ENCODE measurements around the gene LAMA2. TPM values are rescaled to one million over a fixed set of nuclear protein-coding genes. Genes with fewer than 3 reads are reported as not detected.

The LAMA2 gene
- polyA plus RNA-seq, 3 donors: not detected

- H4K20me1 ChIP-seq (ENCODE audit: insufficient read depth, low read length): no peaks in the 10 kb centered on the region
- H3K9ac ChIP-seq (ENCODE audit: insufficient read depth, low read length, poor library complexity, severe bottlenecking): no peak overlapping the region
- Mint-ChIP-seq H3K4me1 (no peaks in the 10 kb centered on the region), H3K27ac (no peak overlapping the region), H3K27me3 (ENCODE audit: low read depth in 3 of 3) (peaks cover 0 to 5% (median 2%) of the 10 kb centered on the region in 3 donors), H3K4me3 (no peak overlapping the region), H3K9me3 (no peaks in the 10 kb centered on the region), H3K36me3 (no peaks in the 10 kb centered on the region)
- intact Hi-C loops (cut with micrococcal nuclease): loop anchor here in 1 of 2 donors (10.0 kb wide), 1 partner anchor 91 kb away; no protein-coding TSS in a partner anchor
- H3K4me1 ChIP-seq (ENCODE audit: control insufficient read depth in 1 of 2, insufficient read depth in 2 of 2, low read length in 2 of 2): no peaks in the 10 kb centered on the region
- H3K36me3 ChIP-seq (replicated peaks in 1 of 2; ENCODE audit: control insufficient read depth in 1 of 2, insufficient read depth in 2 of 2, low read length in 2 of 2): no peaks in the 10 kb centered on the region
- no peaks in the 10 kb centered on the region for H3K27me3 ChIP-seq (ENCODE audit: control insufficient read depth in 2 of 2, insufficient read depth in 2 of 2, low read length in 2 of 2)
- DNase-seq: no peak
- TF ChIP-seq CTCF (IDR thresholded peaks at IDR 0.05): no peak
- no peak overlapping the region for H3K4me3 ChIP-seq (replicated peaks in 1 of 3; ENCODE audit: low read depth in 2 of 3, low read length in 3 of 3)
- H3K9me3 ChIP-seq (replicated peaks in 1 of 2; ENCODE audit: control insufficient read depth in 1 of 2, insufficient read depth in 1 of 2, low read length in 2 of 2): no peaks in the 10 kb centered on the region
- H3K79me2 ChIP-seq (ENCODE audit: insufficient read depth, low read length): no peaks in the 10 kb centered on the region
- 95% methylated on average over 3 of the region's 4 CpGs for WGBS (ENCODE audit: insufficient coverage)
- no peak overlapping the region for H2AFZ ChIP-seq (ENCODE audit: insufficient read depth, low read depth, low read length, poor library complexity, severe bottlenecking)
- no peak overlapping the region for H3K4me2 ChIP-seq (replicated peaks; ENCODE audit: extremely low read depth, low read length, poor library complexity, severe bottlenecking)
- no peak overlapping the region for H3K27ac ChIP-seq (ENCODE audit: low read depth in 1 of 2, low read length in 2 of 2)
Measured at GRCh38 chr6:129565366-129565765, 682.4 kb downstream of the LAMA2 start.

- Mint-ChIP-seq H3K4me3 (no peak overlapping the region), H3K4me1 (no peaks in the 10 kb centered on the region)
Measured at GRCh38 chr6:129565811-129566210, 682.9 kb downstream of the LAMA2 start.

More at GRCh38 chr6:129565811-129566210, 682.9 kb downstream of the LAMA2 start:
- H3K4me2 ChIP-seq (replicated peaks; ENCODE audit: extremely low read depth, low read length, poor library complexity, severe bottlenecking): no peak overlapping the region
- H3K9ac ChIP-seq (ENCODE audit: insufficient read depth, low read length, poor library complexity, severe bottlenecking): no peak overlapping the region
- H3K27me3 Mint-ChIP-seq (ENCODE audit: low read depth in 3 of 3): peaks cover 0 to 5% (median 2%) of the 10 kb centered on the region in 3 donors
- intact Hi-C loops (cut with micrococcal nuclease): loop anchor here in 1 of 2 donors (10.0 kb wide), 1 partner anchor 91 kb away; no protein-coding TSS in a partner anchor
- H3K36me3 Mint-ChIP-seq: no peaks in the 10 kb centered on the region
- no peaks in the 10 kb centered on the region for H3K4me1 ChIP-seq (ENCODE audit: control insufficient read depth in 1 of 2, insufficient read depth in 2 of 2, low read length in 2 of 2)
- WGBS (ENCODE audit: insufficient coverage): no CpG with 5 or more reads among the region's 2 CpGs
- H2AFZ ChIP-seq (ENCODE audit: insufficient read depth, low read depth, low read length, poor library complexity, severe bottlenecking): no peak overlapping the region
- no peaks in the 10 kb centered on the region for H3K27me3 ChIP-seq (ENCODE audit: control insufficient read depth in 2 of 2, insufficient read depth in 2 of 2, low read length in 2 of 2)
- no peak overlapping the region for H3K4me3 ChIP-seq (replicated peaks in 1 of 3; ENCODE audit: low read depth in 2 of 3, low read length in 3 of 3)
- no peaks in the 10 kb centered on the region for H4K20me1 ChIP-seq (ENCODE audit: insufficient read depth, low read length)
- no peaks in the 10 kb centered on the region for H3K79me2 ChIP-seq (ENCODE audit: insufficient read depth, low read length)
- peaks cover 0 to 2% (median 0%) of the 10 kb centered on the region in 7 donors for H3K9me3 Mint-ChIP-seq
- H3K27ac Mint-ChIP-seq: no peak overlapping the region
- H3K36me3 ChIP-seq (replicated peaks in 1 of 2; ENCODE audit: control insufficient read depth in 1 of 2, insufficient read depth in 2 of 2, low read length in 2 of 2): no peaks in the 10 kb centered on the region
- no peak for DNase-seq
- no peak for TF ChIP-seq CTCF (IDR thresholded peaks at IDR 0.05)
- no peaks in the 10 kb centered on the region for H3K9me3 ChIP-seq (replicated peaks in 1 of 2; ENCODE audit: control insufficient read depth in 1 of 2, insufficient read depth in 1 of 2, low read length in 2 of 2)
- H3K27ac ChIP-seq (ENCODE audit: low read depth in 1 of 2, low read length in 2 of 2): no peak overlapping the region

Small RNA genes within 50 kb of the gene (small RNA-seq; reads per million reads assigned to genes)
- not detected for gene RNU6-861P (ENCODE audit: insufficient read length, low read depth)
